ENCODE results near the gene RAD54L. TPM values are rescaled to one million over a fixed set of nuclear protein-coding genes. Genes with fewer than 3 reads are reported as not detected.

Gene RAD54L
- total RNA-seq, 8 experiments from 2014 or later, result 0.31 to 15.5 (median 1.0) TPM

GRCh38 chr1:46277658-46278373 is 30.3 kb downstream of the RAD54L start:
- no peak overlapping the region for H3K27ac ChIP-seq

GRCh38 chr1:46278807-46279206 is 31.2 kb downstream of the RAD54L start:
- H3K4me3 ChIP-seq, result no peak overlapping the region
- H3K27ac ChIP-seq, result no peak overlapping the region
- WGBS, 10 experiments, result 80 to 100% (median 97%) methylated on average over 1 to 12 of the region's 12 CpGs; no CpG with 5 or more reads in 2 of the 10 experiments
- in situ Hi-C loops (cut with MboI; ENCODE audit: low pct_unique_long_range_greater_than_20kb in 2 of 9, low sequenced_read_pairs in 9 of 9, unreplicated experiment in 9 of 9), result no loop called here
- no peaks in the 10 kb centered on the region for H3K4me1 ChIP-seq (replicated peaks in 1 of 2)
- ATAC-seq (replicated peaks in 6 of 8), result peak in 5 of 8 experiments; percentile 19 to 39 (median 33)

More at GRCh38 chr1:46277658-46278373, 30.3 kb downstream of the RAD54L start:
- in situ Hi-C loops (cut with MboI; ENCODE audit: low pct_unique_long_range_greater_than_20kb in 2 of 9, low sequenced_read_pairs in 9 of 9, unreplicated experiment in 9 of 9), result no loop called here
- 67 to 100% (median 94%) methylated on average over 2 to 11 of the region's 14 CpGs; no CpG with 5 or more reads in 2 of the 10 experiments for WGBS, 10 experiments
- no peaks in the 10 kb centered on the region for H3K4me1 ChIP-seq (replicated peaks in 1 of 2)
- peak in 4 of 8 experiments; percentile 16 to 32 (median 25) for ATAC-seq (replicated peaks in 6 of 8)
- no peak overlapping the region for H3K4me3 ChIP-seq

GRCh38 chr1:46280092-46280491 is 32.5 kb downstream of the RAD54L start:
- in situ Hi-C loops (cut with MboI; ENCODE audit: low pct_unique_long_range_greater_than_20kb in 2 of 9, low sequenced_read_pairs in 9 of 9, unreplicated experiment in 9 of 9), result no loop called here
- no peak overlapping the region for H3K4me3 ChIP-seq
- no peak for ATAC-seq (replicated peaks in 6 of 8)
- 89 to 100% (median 90%) methylated on average over 2 to 3 of the region's 3 CpGs; no CpG with 5 or more reads in 5 of the 10 experiments for WGBS, 10 experiments
- H3K27ac ChIP-seq, result no peak overlapping the region
- no peaks in the 10 kb centered on the region for H3K4me1 ChIP-seq (replicated peaks in 1 of 2)

- ATAC-seq (replicated peaks in 6 of 8), result no peak
- Histone ChIP-seq H3K4me3 (no peak overlapping the region), H3K27ac (no peak overlapping the region), H3K4me1 (replicated peaks in 1 of 2) (no peaks in the 10 kb centered on the region)
- WGBS, 10 experiments, result 91 to 100% (median 95%) methylated on average over 3 to 14 of the region's 14 CpGs; no CpG with 5 or more reads in 4 of the 10 experiments
- in situ Hi-C loops (cut with MboI; ENCODE audit: low pct_unique_long_range_greater_than_20kb in 2 of 9, low sequenced_read_pairs in 9 of 9, unreplicated experiment in 9 of 9), result no loop called here
Observed at GRCh38 chr1:46281021-46281420, 33.5 kb downstream of the RAD54L start.

- Histone ChIP-seq H3K27ac (no peak overlapping the region), H3K4me1 (replicated peaks in 1 of 2) (no peaks in the 10 kb centered on the region), H3K4me3 (no peak overlapping the region)
- in situ Hi-C loops (cut with MboI; ENCODE audit: low pct_unique_long_range_greater_than_20kb in 2 of 9, low sequenced_read_pairs in 9 of 9, unreplicated experiment in 9 of 9), result no loop called here
- 60 to 100% (median 100%) methylated on average over 1 of the region's 1 CpG; no CpG with 5 or more reads in 1 of the 10 experiments for WGBS, 10 experiments
- ATAC-seq (replicated peaks in 6 of 8), result no peak
Observed at GRCh38 chr1:46284058-46284457, 36.5 kb downstream of the RAD54L start.

GRCh38 chr1:46284597-46285564 is 37.3 kb downstream of the RAD54L start:
- WGBS, 10 experiments, result 44 to 100% (median 87%) methylated on average over 1 to 3 of the region's 3 CpGs; no CpG with 5 or more reads in 2 of the 10 experiments
- in situ Hi-C loops (cut with MboI; ENCODE audit: low pct_unique_long_range_greater_than_20kb in 2 of 9, low sequenced_read_pairs in 9 of 9, unreplicated experiment in 9 of 9), result no loop called here
- Histone ChIP-seq H3K4me1 (replicated peaks in 1 of 2) (no peaks in the 10 kb centered on the region), H3K4me3 (no peak overlapping the region), H3K27ac (no peak overlapping the region)
- peak in 1 of 8 experiments; percentile 13 for ATAC-seq (replicated peaks in 6 of 8)

GRCh38 chr1:46285730-46286477 is 38.3 kb downstream of the RAD54L start:
- WGBS, 10 experiments, result 85 to 100% (median 89%) methylated on average over 1 to 17 of the region's 27 CpGs; no CpG with 5 or more reads in 2 of the 10 experiments
- peak in 5 of 8 experiments; percentile 82 to 95 (median 89) for ATAC-seq (replicated peaks in 6 of 8)

GRCh38 chr1:46288485-46289133 is 41.0 kb downstream of the RAD54L start:
- in situ Hi-C loops (cut with MboI; ENCODE audit: low pct_unique_long_range_greater_than_20kb in 2 of 9, low sequenced_read_pairs in 9 of 9, unreplicated experiment in 9 of 9), result no loop called here
- 71 to 100% (median 86%) methylated on average over 1 of the region's 1 CpG; no CpG with 5 or more reads in 3 of the 10 experiments for WGBS, 10 experiments
- Histone ChIP-seq H3K27ac (no peak overlapping the region), H3K4me1 (replicated peaks in 1 of 2) (no peaks in the 10 kb centered on the region), H3K4me3 (no peak overlapping the region)
- ATAC-seq (replicated peaks in 6 of 8), result peak in 3 of 8 experiments; percentile 35 to 57 (median 57)

More at GRCh38 chr1:46285730-46286477, 38.3 kb downstream of the RAD54L start:
- in situ Hi-C loops (cut with MboI; ENCODE audit: low pct_unique_long_range_greater_than_20kb in 2 of 9, low sequenced_read_pairs in 9 of 9, unreplicated experiment in 9 of 9), result no loop called here
- peak overlapping the region in 1 of 2 donors; percentile 45 for H3K27ac ChIP-seq
- no peak overlapping the region for H3K4me3 ChIP-seq
- no peaks in the 10 kb centered on the region for H3K4me1 ChIP-seq (replicated peaks in 1 of 2)

GRCh38 chr1:46289134-46289494 is 41.6 kb downstream of the RAD54L start:
- 94 to 100% (median 100%) methylated on average over 2 to 5 of the region's 5 CpGs; no CpG with 5 or more reads in 5 of the 10 experiments for WGBS, 10 experiments
- ATAC-seq (replicated peaks in 6 of 8), result no peak

GRCh38 chr1:46289976-46290375 is 42.4 kb downstream of the RAD54L start:
- in situ Hi-C loops (cut with MboI; ENCODE audit: low pct_unique_long_range_greater_than_20kb in 2 of 9, low sequenced_read_pairs in 9 of 9, unreplicated experiment in 9 of 9), result no loop called here
- H3K27ac ChIP-seq, result no peak overlapping the region
- WGBS, 10 experiments, result 71 to 100% (median 88%) methylated on average over 1 to 4 of the region's 4 CpGs; no CpG with 5 or more reads in 1 of the 10 experiments
- no peak for ATAC-seq (replicated peaks in 6 of 8)
- no peaks in the 10 kb centered on the region for H3K4me1 ChIP-seq (replicated peaks in 1 of 2)
- H3K4me3 ChIP-seq, result no peak overlapping the region

More at GRCh38 chr1:46289134-46289494, 41.6 kb downstream of the RAD54L start:
- in situ Hi-C loops (cut with MboI; ENCODE audit: low pct_unique_long_range_greater_than_20kb in 2 of 9, low sequenced_read_pairs in 9 of 9, unreplicated experiment in 9 of 9), result no loop called here
- Histone ChIP-seq H3K27ac (no peak overlapping the region), H3K4me1 (replicated peaks in 1 of 2) (no peaks in the 10 kb centered on the region), H3K4me3 (no peak overlapping the region)

- in situ Hi-C loops (cut with MboI; ENCODE audit: low pct_unique_long_range_greater_than_20kb in 2 of 9, low sequenced_read_pairs in 9 of 9, unreplicated experiment in 9 of 9), result no loop called here
- 60 to 100% (median 76%) methylated on average over 1 to 2 of the region's 2 CpGs; no CpG with 5 or more reads in 4 of the 10 experiments for WGBS, 10 experiments
- peaks cover 5 to 10% of the 10 kb centered on the region in 2 donors for H3K4me1 ChIP-seq (replicated peaks in 1 of 2)
Observed at GRCh38 chr1:46295306-46295705, 47.7 kb downstream of the RAD54L start.

GRCh38 chr1:46298387-46298786 is 50.8 kb downstream of the RAD54L start:
- Histone ChIP-seq H3K4me1 (replicated peaks in 1 of 2) (peaks cover 13 to 17% of the 10 kb centered on the region in 2 donors), H3K4me3 (no peak overlapping the region), H3K27ac (no peak overlapping the region)
- no peak for ATAC-seq (replicated peaks in 6 of 8)
- in situ Hi-C loops (cut with MboI; ENCODE audit: low pct_unique_long_range_greater_than_20kb in 2 of 9, low sequenced_read_pairs in 9 of 9, unreplicated experiment in 9 of 9), result no loop called here

More at GRCh38 chr1:46295306-46295705, 47.7 kb downstream of the RAD54L start:
- Histone ChIP-seq H3K27ac (no peak overlapping the region), H3K4me3 (no peak overlapping the region)
- peak in 3 of 8 experiments; percentile 62 to 64 (median 64) for ATAC-seq (replicated peaks in 6 of 8)
